Activated CD4-positive, alpha-beta memory T cell treated with anti-CD3 and anti-CD28 coated beads for 36 hours (primary cell): ENCODE data around the gene SIRPD. TPM values are rescaled to one million over a fixed set of nuclear protein-coding genes. Genes with fewer than 3 reads are reported as not detected.
A peak's percentile ranks its signal among the peaks of the same experiment; 100 is the strongest.

Experiments
- CTCF ChIA-PET: fragments of 350-600 bp; sonication (Branson Sonifier 250); formaldehyde crosslinking; loops from one replicate; lab custom pipeline; 2021; ENCODE audit warnings: antibody characterized with exemption, inconsistent platforms; lab: Charles Lee
- POLR2A ChIA-PET: fragments of 350-600 bp; sonication (Branson Sonifier 250); formaldehyde crosslinking; loops from one replicate; lab custom pipeline; 2021; ENCODE audit warnings: antibody characterized with exemption; lab: Charles Lee
- DNase-seq: peaks from one replicate; pipeline ENCODE4 v3.0.0-alpha.2; 2020
- H3K27ac Mint-ChIP-seq: one replicate; pipeline ENCODE4 v1.8.0; 2021; ENCODE audit warnings: mixed read lengths
- H3K27me3 Mint-ChIP-seq: one replicate; pipeline ENCODE4 v1.8.0; 2021; ENCODE audit warnings: mixed read lengths
- H3K36me3 Mint-ChIP-seq: one replicate; pipeline ENCODE4 v1.8.0; 2021; ENCODE audit warnings: mixed read lengths
- H3K4me1 Mint-ChIP-seq: one replicate; pipeline ENCODE4 v1.8.0; 2021; ENCODE audit warnings: low read depth, mixed read lengths
- H3K4me3 Mint-ChIP-seq: one replicate; pipeline ENCODE4 v1.8.0; 2021; ENCODE audit warnings: mild to moderate bottlenecking, mixed read lengths
- H3K9me3 Mint-ChIP-seq: one replicate; pipeline ENCODE4 v1.8.0; 2021; ENCODE audit warnings: mixed read lengths
- intact Hi-C: fragments of 100-400 bp; cut with micrococcal nuclease; formaldehyde crosslinking; loops from one replicate; pipeline ENCODE4 v1.15.1; 2023
- total RNA-seq, 2 experiments: library from RNA; stranded (reverse); gene quantifications; one replicate each; pipeline ENCODE4 v1.2.3, GENCODE V29; 2021

The SIRPD gene
- total RNA-seq, 2 experiments from 2014 or later: not detected

GRCh38 chr20:1536893-1537730, 20.4 kb downstream of the SIRPD start:
- CTCF ChIA-PET: interaction anchor here (1.1 to 2.5 kb wide), 3 partner anchors 197 to 240 kb away, joined by 5 to 8 read pairs (median 6); no protein-coding TSS in a partner anchor
- no peak overlapping the region for H3K27ac Mint-ChIP-seq
- peaks cover 3% of the 10 kb centered on the region for H3K4me1 Mint-ChIP-seq
- no peaks in the 10 kb centered on the region for H3K27me3 Mint-ChIP-seq
- H3K4me3 Mint-ChIP-seq: no peak overlapping the region
- POLR2A ChIA-PET: no interaction called here
- intact Hi-C loops: no loop called here
- no peak for DNase-seq
- H3K36me3 Mint-ChIP-seq: no peaks in the 10 kb centered on the region
- peaks cover 8% of the 10 kb centered on the region for H3K9me3 Mint-ChIP-seq

- no peaks in the 10 kb centered on the region for H3K36me3 Mint-ChIP-seq
- POLR2A ChIA-PET: no interaction called here
- H3K27me3 Mint-ChIP-seq: no peaks in the 10 kb centered on the region
- CTCF ChIA-PET: interaction anchor here (1.4 kb wide), 1 partner anchor 242 kb away, joined by 3 read pairs; no protein-coding TSS in a partner anchor
- no peak overlapping the region for H3K27ac Mint-ChIP-seq
- no peak overlapping the region for H3K4me3 Mint-ChIP-seq
- intact Hi-C loops: no loop called here
- peaks cover 3% of the 10 kb centered on the region for H3K4me1 Mint-ChIP-seq
- H3K9me3 Mint-ChIP-seq: peaks cover 5% of the 10 kb centered on the region
- no peak for DNase-seq
These were observed 21.9 kb downstream of the SIRPD start for GRCh38 chr20:1535420-1536175.

DNA sequence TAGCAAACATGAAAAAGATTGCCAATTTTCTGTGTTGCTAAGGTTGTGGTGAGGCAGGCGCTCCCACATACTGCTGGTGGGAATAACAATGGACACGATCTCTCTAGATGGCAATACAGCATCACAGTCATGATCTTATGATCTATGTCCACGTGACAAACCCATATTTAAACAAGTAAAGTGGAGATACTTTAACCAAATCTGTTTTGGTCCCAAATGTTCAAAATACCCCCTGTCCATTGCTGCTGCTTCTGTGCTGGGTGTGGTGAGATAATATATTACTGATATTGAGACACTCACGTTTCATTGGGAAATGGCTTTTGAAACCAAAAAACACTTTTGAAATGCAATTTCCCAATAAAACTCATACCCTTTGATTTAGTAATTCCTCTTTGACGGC, 23.0 kb downstream of the SIRPD start:
- no peaks in the 10 kb centered on the region for H3K9me3 Mint-ChIP-seq
- H3K27ac Mint-ChIP-seq: no peak overlapping the region
- intact Hi-C loops: no loop called here
- no peaks in the 10 kb centered on the region for H3K27me3 Mint-ChIP-seq
- peaks cover 3% of the 10 kb centered on the region for H3K4me1 Mint-ChIP-seq
- DNase-seq: no peak
- no peaks in the 10 kb centered on the region for H3K36me3 Mint-ChIP-seq
- ChIA-PET POLR2A (no interaction called here), CTCF (interaction anchor here (1.5 to 2.3 kb wide), 5 partner anchors 25 to 243 kb away, joined by 5 to 12 read pairs (median 7); no protein-coding TSS in a partner anchor)
- no peak overlapping the region for H3K4me3 Mint-ChIP-seq

GRCh38 chr20:1533059-1533458, 24.4 kb downstream of the SIRPD start:
- CTCF ChIA-PET: interaction anchor here (0.6 to 2.3 kb wide), 5 partner anchors 201 to 244 kb away, joined by 4 to 12 read pairs (median 7); no protein-coding TSS in a partner anchor
- no peak overlapping the region for H3K27ac Mint-ChIP-seq
- H3K36me3 Mint-ChIP-seq: peaks cover 2% of the 10 kb centered on the region
- peaks cover 3% of the 10 kb centered on the region for H3K4me1 Mint-ChIP-seq
- H3K27me3 Mint-ChIP-seq: peaks cover 4% of the 10 kb centered on the region
- POLR2A ChIA-PET: no interaction called here
- DNase-seq: no peak
- no peaks in the 10 kb centered on the region for H3K9me3 Mint-ChIP-seq
- no peak overlapping the region for H3K4me3 Mint-ChIP-seq
- intact Hi-C loops: loop anchor here (1.0 kb wide), 2 partner anchors 201 to 244 kb away; no protein-coding TSS in a partner anchor

DNA sequence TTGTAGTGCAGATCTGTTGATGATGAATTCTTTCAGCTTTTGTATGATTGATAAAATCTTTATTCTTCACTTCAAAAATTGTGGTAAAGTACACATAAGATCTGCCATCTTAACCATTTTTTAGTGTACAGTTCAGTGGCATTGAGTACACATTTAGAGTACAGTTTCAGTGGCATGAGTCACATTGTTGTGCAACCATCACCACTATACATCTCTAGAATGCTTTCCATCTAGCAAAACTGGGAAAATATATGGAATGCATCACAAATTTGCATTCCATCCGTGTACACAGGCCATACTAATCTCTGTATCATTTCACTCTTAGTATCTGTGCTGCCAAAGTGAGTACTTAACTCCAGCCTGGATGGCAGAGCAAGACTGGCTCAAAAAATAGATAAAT, 28.7 kb downstream of the SIRPD start:
- ChIA-PET CTCF (interaction anchor here (1.0 kb wide), 1 partner anchor 206 kb away, joined by 3 read pairs; no protein-coding TSS in a partner anchor), POLR2A (no interaction called here)
- DNase-seq: no peak
- Mint-ChIP-seq H3K27me3 (peaks cover 4% of the 10 kb centered on the region), H3K36me3 (peaks cover 2% of the 10 kb centered on the region), H3K4me3 (no peak overlapping the region), H3K9me3 (peaks cover 5% of the 10 kb centered on the region), H3K27ac (no peak overlapping the region), H3K4me1 (peaks cover 3% of the 10 kb centered on the region)
- intact Hi-C loops: no loop called here

DNA sequence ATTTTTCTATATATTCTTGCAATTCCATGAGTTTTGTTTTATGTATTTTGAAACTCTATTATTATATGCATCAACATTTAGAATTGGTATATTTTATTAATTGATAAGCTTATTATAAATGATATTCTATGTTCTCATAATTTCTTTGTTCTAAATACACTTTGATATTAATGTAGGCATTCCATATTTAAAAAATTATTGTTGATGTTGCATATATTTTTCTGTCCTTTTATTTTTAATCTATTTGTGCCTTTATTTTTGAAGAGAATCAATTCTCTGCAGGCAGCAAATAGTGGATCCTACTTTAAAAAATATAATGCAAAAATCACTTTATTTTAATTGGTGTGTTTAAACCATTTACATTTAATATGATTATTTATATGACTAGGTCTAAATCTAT, 29.6 kb downstream of the SIRPD start:
- ChIA-PET CTCF (interaction anchor here (1.2 kb wide), 1 partner anchor 23 kb away, joined by 4 read pairs; no protein-coding TSS in a partner anchor), POLR2A (no interaction called here)
- intact Hi-C loops: no loop called here
- Mint-ChIP-seq H3K36me3 (peaks cover 2% of the 10 kb centered on the region), H3K27ac (no peak overlapping the region), H3K4me1 (peaks cover 3% of the 10 kb centered on the region), H3K27me3 (peaks cover 4% of the 10 kb centered on the region), H3K4me3 (no peak overlapping the region), H3K9me3 (peaks cover 5% of the 10 kb centered on the region)
- DNase-seq: no peak

- Mint-ChIP-seq H3K4me1 (peaks cover 3% of the 10 kb centered on the region), H3K27me3 (peaks cover 4% of the 10 kb centered on the region), H3K36me3 (peaks cover 2% of the 10 kb centered on the region), H3K4me3 (no peak overlapping the region), H3K9me3 (peaks cover 5% of the 10 kb centered on the region), H3K27ac (no peak overlapping the region)
- intact Hi-C loops: no loop called here
- ChIA-PET POLR2A (no interaction called here), CTCF (interaction anchor here (0.6 kb wide), 1 partner anchor 21 kb away, joined by 3 read pairs; no protein-coding TSS in a partner anchor)
- DNase-seq: no peak
These were observed 30.6 kb downstream of the SIRPD start for GRCh38 chr20:1526896-1527295.

DNA sequence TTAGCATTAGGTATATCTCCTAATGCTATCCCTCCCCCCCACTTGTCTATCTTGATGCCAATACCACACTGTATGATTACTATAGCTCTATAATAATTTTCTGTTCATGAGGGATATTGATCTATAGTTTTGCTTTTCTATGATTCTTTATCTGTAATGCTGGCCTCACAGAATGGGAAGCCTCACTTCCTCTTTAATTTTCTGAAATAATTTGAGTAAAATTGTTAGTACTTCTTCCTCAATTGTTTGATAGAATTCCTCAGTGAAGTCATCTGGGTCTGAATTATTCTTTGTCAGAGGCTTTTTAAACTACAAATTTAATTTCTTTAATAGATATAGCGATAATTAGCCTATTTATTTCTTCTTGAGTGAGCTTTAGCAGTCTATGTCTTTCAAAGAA, 31.2 kb downstream of the SIRPD start:
- intact Hi-C loops: no loop called here
- H3K4me3 Mint-ChIP-seq: no peak overlapping the region
- H3K9me3 Mint-ChIP-seq: peaks cover 5% of the 10 kb centered on the region
- POLR2A ChIA-PET: no interaction called here
- H3K4me1 Mint-ChIP-seq: peaks cover 3% of the 10 kb centered on the region
- peaks cover 2% of the 10 kb centered on the region for H3K36me3 Mint-ChIP-seq
- DNase-seq: no peak
- H3K27me3 Mint-ChIP-seq: peaks cover 4% of the 10 kb centered on the region
- CTCF ChIA-PET: no interaction called here
- H3K27ac Mint-ChIP-seq: no peak overlapping the region

DNA sequence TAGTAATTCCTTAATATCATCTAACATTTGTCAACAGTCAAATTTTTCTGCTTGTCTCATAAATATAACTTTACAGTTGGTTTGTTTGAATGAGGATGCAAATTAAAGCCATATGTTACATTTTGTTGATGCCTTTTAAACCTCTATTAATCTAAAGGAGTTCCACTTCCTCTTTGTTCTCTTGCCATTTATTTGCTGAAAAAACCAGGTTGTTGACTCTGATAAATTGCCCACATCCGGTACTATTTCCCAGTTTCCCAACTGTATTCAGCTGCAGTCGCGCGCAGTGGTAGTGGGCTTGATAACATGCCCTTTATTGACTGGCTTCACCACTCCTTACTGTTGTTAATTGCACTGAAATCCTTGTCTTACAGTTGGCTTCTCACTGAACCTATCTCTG, 33.5 kb downstream of the SIRPD start:
- no peak overlapping the region for H3K4me3 Mint-ChIP-seq
- H3K27me3 Mint-ChIP-seq: peaks cover 5% of the 10 kb centered on the region
- no peak overlapping the region for H3K27ac Mint-ChIP-seq
- peaks cover 2% of the 10 kb centered on the region for H3K36me3 Mint-ChIP-seq
- ChIA-PET POLR2A (no interaction called here), CTCF (no interaction called here)
- H3K4me1 Mint-ChIP-seq: peaks cover 3% of the 10 kb centered on the region
- H3K9me3 Mint-ChIP-seq: peaks cover 5% of the 10 kb centered on the region
- no peak for DNase-seq
- intact Hi-C loops: no loop called here

GRCh38 chr20:1517010-1517409, 40.5 kb downstream of the SIRPD start:
- Mint-ChIP-seq H3K27ac (no peak overlapping the region), H3K9me3 (peaks cover 9% of the 10 kb centered on the region), H3K4me1 (no peaks in the 10 kb centered on the region), H3K4me3 (no peak overlapping the region), H3K27me3 (peaks cover 2% of the 10 kb centered on the region), H3K36me3 (peaks cover 6% of the 10 kb centered on the region)
- ChIA-PET CTCF (interaction anchor here (1.5 kb wide), 1 partner anchor 13 kb away, joined by 5 read pairs; no protein-coding TSS in a partner anchor), POLR2A (no interaction called here)
- intact Hi-C loops: no loop called here
- DNase-seq: no peak

GRCh38 chr20:1513801-1514200, 43.7 kb downstream of the SIRPD start:
- Mint-ChIP-seq H3K27me3 (peaks cover 9% of the 10 kb centered on the region), H3K9me3 (peaks cover 9% of the 10 kb centered on the region), H3K36me3 (peaks cover 6% of the 10 kb centered on the region), H3K4me3 (no peak overlapping the region), H3K4me1 (no peaks in the 10 kb centered on the region), H3K27ac (no peak overlapping the region)
- DNase-seq: no peak
- POLR2A ChIA-PET: no interaction called here
- CTCF ChIA-PET: interaction anchor here (2.3 kb wide), 1 partner anchor 10 kb away, joined by 12 read pairs; no protein-coding TSS in a partner anchor
- intact Hi-C loops: no loop called here

GRCh38 chr20:1509237-1509636, 48.3 kb downstream of the SIRPD start:
- Mint-ChIP-seq H3K4me3 (no peak overlapping the region), H3K4me1 (no peaks in the 10 kb centered on the region), H3K27ac (no peak overlapping the region), H3K36me3 (peaks cover 6% of the 10 kb centered on the region), H3K27me3 (peaks cover 9% of the 10 kb centered on the region), H3K9me3 (peaks cover 9% of the 10 kb centered on the region)
- intact Hi-C loops: loop anchor here (1.0 to 2.0 kb wide), 2 partner anchors 226 to 268 kb away; no protein-coding TSS in a partner anchor
- CTCF ChIA-PET: interaction anchor here (1.0 to 5.1 kb wide), 8 partner anchors 25 to 271 kb away, joined by 3 to 44 read pairs (median 4); partner anchors contain the start of gene SIRPD
- POLR2A ChIA-PET: no interaction called here
- DNase-seq: peak; percentile 39
